GM18498 (cell line): ENCODE measurements around the gene HOXB3.
A peak's percentile ranks its signal among the peaks of the same experiment; 100 is the strongest.

ENCODE experiments used
- ATAC-seq: cut with Tn5 transposase; IDR thresholded peaks from one replicate; pipeline ENCODE4 v1.9.1; 2021; ENCODE audit warnings: mild to moderate bottlenecking, moderate library complexity; ENCODE audit not compliant: unreplicated experiment

HOXB3 gene

DNA sequence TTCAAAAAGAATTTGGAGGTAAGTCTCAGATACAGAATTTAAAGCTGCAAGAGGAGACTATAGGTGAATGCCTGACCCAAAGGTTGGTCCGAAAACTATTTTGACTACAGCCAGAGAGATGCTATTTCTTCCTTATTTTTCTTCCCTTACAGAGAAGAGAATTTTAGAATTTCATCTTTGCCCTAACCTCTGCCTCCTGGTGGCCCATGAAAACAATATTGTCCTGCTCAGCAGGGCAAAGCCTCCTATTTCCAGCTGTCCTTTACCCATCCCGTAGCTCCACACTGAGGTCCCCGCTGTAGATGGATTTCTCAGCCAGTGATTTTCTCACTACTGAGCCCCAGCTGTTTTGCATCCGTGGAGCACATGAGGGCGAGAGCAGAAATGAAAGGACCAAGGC is 83.8 kb downstream of the HOXB3 start:
- ATAC-seq, result no peak

DNA sequence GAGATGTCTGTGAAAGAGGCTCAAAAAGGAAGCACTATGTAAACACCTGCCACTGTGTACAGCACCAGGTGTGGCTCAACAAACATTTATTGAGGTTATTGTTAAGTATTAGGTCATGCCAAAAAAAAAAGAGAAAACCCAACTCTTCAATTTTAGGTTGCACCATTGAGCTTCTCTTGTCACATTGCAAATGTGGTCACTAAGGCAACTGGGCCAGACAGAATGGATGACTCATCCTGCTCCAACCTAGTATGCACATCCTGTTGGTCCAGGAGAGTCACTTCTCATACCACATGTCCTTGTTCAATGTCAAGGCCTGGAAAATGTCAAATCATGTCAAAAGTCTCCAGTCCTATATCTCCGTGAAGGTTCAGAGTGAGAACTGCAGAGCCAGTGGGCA is 84.3 kb downstream of the HOXB3 start:
- ATAC-seq, result peak; percentile 90

GRCh38 chr17:48504953-48505352 is 85.1 kb downstream of the HOXB3 start:
- no peak for ATAC-seq

DNA sequence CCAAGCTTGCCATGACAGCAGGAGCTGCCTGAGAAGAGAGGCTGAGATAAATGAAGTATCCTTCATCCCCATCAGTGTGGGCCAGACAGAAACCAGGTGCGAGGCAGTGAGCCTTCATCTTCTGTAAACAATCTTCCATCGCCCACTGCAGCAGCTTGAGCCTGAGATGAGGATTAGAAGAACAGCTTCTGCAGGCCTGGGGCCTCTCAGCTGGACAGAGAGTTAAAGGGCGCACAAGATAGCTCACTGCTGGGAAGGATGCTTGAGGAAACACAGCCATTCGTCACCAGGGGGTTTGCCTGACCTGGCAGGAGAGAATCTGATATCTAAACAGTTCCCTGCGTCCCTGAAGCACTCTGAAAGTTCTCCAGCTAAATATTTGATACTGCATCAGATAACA is 86.3 kb downstream of the HOXB3 start:
- ATAC-seq, result no peak

DNA sequence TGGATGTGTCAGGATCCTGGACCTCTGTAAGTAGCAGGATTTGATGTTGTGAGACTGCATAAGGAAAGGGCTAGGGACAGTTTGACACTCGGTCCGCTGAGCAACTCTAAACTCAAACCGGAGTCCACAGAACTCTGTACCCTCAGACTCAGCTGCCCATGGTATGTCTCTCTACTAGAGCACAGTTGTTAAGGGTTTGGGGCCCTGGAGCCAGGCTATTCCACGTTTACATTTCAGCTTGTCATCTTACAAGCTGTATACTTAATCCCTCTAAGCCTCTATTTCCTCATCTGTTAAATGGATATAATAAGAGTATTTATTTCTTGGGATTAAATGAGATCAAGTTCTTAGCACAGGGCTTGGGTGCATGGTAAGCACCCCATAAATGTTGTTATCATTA is 87.1 kb downstream of the HOXB3 start:
- no peak for ATAC-seq

DNA sequence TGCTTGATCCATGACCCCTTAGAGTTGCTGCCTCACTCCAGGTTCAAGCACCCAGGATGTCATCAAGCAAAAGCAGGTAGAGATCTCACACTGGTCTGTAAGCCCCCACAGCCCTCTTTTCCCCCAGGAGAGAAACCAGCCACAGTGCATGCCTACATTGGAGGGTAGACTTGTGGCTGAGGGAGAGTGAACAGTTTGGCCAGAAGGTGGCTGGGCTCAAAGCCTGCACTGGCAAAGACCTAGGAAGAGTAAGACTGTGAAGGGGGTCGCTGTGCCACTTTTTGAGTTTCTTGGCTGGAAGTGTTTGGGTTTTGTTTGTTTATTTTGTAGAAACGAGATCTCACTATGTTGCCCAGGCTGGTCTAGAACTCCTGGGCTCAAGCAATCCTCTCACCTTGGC is 87.7 kb downstream of the HOXB3 start:
- no peak for ATAC-seq

GRCh38 chr17:48500435-48501426 is 89.3 kb downstream of the HOXB3 start:
- no peak for ATAC-seq

GRCh38 chr17:48499735-48500434 is 90.2 kb downstream of the HOXB3 start:
- no peak for ATAC-seq

DNA sequence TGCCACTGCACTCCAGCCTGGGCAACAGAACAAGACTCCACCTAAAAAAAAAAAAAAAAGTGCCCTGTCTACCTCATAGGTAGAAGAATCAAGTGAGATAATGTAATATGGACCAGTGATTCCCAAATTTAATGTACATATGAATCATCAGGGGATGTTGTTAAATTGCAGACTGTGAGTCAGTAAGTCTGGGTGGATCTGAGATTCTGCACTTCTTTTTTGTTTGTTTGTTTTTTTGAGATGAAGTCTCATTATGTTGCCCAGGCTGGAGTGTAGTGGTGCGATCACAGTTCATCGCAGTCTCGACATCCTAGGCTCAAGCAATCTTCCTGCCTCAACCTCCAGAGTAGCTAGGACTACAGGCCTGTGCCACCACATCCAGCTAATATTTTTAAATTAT is 90.8 kb downstream of the HOXB3 start:
- no peak for ATAC-seq
